WERI-Rb-1 (cell line): ENCODE data around the gene TMEM19.

Experiments
- DNase-seq: peaks from one replicate; pipeline ENCODE4 v3.0.0-alpha.2; 2020
- H3K27ac ChIP-seq: fragments of 250-450 bp; sonication (Bioruptor Pico); 2 replicates; pipeline ENCODE4 v1.5.1; 2020; ENCODE audit warnings: mild to moderate bottlenecking, moderate library complexity
- H3K27me3 ChIP-seq: fragments of 250-450 bp; sonication (Bioruptor Pico); 2 replicates; pipeline ENCODE4 v1.5.1; 2021; ENCODE audit warnings: mild to moderate bottlenecking, low read depth, moderate library complexity; ENCODE audit not compliant: insufficient read depth, severe bottlenecking
- H3K36me3 ChIP-seq: fragments of 250-450 bp; sonication (Bioruptor Pico); 2 replicates; pipeline ENCODE4 v1.5.1; 2020; ENCODE audit warnings: mild to moderate bottlenecking, moderate library complexity
- H3K4me3 ChIP-seq: 2 replicates; pipeline ENCODE4 v1.5.1; 2011; ENCODE audit warnings: low read depth, mild to moderate bottlenecking, control low read depth, low read length
- H3K9me3 ChIP-seq: fragments of 250-450 bp; sonication (Bioruptor Pico); 2 replicates; pipeline ENCODE4 v1.5.1; 2021; ENCODE audit warnings: mild to moderate bottlenecking, moderate library complexity; ENCODE audit not compliant: severe bottlenecking
- TF ChIP-seq, protein P1 (sequence below): IDR thresholded peaks from 2 replicates; pipeline ENCODE4 v1.5.1; 2011; ENCODE audit warnings: low read depth, mild to moderate bottlenecking, control low read depth, inconsistent platforms, low read length

Gene TMEM19

DNA sequence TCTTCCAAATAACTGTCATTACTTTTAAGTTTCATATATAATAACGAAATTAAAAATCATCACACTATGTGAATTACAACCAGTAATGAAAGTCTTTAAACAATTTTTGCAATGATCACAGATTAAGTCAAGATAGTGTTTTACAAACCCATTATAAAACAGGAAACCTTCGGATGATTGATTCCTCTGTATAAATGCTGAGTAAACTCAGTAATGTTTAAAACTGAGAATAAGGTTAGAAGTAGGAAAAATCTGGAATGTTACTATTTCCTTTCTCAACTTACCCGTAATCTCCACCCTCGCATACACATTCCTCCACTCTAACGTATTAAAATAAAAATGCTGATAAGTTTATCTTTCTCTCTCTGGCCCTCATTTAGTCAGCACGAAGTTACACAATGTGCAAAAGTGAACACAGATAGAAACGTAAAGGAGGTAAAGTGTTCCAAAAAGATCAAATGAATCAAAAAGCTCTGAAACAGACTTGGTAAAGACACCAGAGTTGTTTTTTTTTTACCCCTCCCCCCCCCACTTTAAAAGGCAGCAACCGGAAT is 23.8 kb upstream of the TMEM19 start:
- DNase-seq = no peak
- TF ChIP-seq, protein P1, sequence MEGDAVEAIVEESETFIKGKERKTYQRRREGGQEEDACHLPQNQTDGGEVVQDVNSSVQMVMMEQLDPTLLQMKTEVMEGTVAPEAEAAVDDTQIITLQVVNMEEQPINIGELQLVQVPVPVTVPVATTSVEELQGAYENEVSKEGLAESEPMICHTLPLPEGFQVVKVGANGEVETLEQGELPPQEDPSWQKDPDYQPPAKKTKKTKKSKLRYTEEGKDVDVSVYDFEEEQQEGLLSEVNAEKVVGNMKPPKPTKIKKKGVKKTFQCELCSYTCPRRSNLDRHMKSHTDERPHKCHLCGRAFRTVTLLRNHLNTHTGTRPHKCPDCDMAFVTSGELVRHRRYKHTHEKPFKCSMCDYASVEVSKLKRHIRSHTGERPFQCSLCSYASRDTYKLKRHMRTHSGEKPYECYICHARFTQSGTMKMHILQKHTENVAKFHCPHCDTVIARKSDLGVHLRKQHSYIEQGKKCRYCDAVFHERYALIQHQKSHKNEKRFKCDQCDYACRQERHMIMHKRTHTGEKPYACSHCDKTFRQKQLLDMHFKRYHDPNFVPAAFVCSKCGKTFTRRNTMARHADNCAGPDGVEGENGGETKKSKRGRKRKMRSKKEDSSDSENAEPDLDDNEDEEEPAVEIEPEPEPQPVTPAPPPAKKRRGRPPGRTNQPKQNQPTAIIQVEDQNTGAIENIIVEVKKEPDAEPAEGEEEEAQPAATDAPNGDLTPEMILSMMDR = no peak
- H3K36me3 ChIP-seq = peaks cover 24% of the 10 kb centered on the region
- H3K27me3 ChIP-seq = no peaks in the 10 kb centered on the region
- H3K4me3 ChIP-seq = peak overlapping the region; percentile 80
- no peak overlapping the region for H3K27ac ChIP-seq
- H3K9me3 ChIP-seq = no peaks in the 10 kb centered on the region

DNA sequence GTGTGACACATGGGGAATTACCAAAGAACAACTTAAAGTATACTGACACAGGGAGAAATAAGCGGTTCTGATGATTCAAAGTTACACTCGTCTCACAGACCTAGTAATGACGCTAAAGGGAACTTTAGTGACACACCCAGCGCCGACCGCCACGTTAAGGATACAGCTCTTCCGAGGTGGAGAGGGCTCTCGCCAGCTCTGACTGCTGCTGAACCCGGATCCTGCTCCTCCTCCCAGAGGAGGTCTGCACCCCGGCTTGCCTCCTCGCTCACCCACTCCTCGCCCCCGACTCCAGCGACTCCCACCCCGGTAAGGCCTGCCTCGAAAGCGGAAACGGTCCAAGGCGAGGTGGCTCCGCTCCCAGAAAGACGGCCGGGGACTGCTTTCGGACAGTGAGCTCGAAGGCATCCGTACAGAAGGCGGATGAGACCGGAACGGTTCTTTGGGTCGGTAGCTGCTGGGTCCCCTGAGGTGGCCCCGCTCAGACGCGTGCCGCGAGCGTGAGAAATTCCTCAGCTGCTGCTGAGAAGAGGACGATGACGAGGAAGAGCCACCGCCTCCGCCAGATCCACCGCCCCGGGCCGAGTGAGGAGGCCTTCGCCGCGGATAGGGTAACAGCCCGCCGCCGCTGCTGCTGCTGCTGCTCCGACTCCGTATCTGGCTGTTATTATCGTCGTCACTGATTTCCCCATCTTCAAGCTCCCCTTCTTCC is 22.9 kb upstream of the TMEM19 start:
- Histone ChIP-seq H3K27ac (peak overlapping the region; percentile 82), H3K4me3 (peak overlapping the region; percentile 80), H3K9me3 (no peaks in the 10 kb centered on the region), H3K36me3 (peaks cover 16% of the 10 kb centered on the region), H3K27me3 (no peaks in the 10 kb centered on the region)
- DNase-seq = peak; percentile 36
- TF ChIP-seq, protein P1 = no peak

DNA sequence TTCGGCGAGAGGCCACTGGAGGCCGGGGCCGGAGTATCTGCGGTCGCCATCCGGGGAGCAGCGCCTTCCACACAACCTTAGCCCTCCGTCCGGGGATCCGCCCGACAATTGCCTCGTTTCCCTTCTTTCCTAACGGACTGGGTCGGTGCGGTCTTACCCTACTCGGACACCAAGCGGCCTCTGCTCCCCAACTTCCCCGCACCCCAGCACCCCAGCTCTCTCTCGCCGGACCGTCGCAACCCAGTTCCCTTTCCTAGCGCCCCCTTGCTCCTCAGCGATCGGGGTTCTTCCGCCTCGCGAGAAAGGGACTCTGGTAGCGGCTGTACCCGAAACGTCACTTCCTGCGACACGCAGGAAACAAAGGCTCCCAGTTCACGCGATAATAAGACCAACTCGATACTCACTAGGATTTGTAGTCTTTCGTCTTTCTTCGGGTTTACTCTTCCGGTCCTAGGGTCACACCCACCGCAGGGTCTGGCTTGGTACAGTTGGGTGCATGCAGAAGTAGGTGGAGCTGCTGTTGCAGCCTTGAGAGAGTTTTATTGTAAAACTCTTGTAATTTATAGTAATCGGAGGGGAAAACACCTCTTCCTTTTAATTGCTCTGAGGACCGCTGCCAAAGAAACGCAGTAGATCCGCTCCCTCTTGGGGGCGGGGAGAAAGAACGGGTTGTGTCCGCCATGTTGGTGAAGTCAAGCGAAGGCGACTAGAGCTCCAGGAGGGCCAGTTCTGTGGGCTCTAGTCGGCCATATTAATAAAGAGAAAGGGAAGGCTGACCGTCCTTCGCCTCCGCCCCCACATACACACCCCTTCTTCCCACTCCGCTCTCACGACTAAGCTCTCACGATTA is 22.1 kb upstream of the TMEM19 start, which contains the start of the genes THAP2 and ZFC3H1:
TSS of gene THAP2 (plus strand) at position 741 of the 850 bp plus-strand sequence. CDS start 209 bp downstream, outside the sequence.
TSS of gene ZFC3H1 (minus strand) at position 288 of the 850 bp plus-strand sequence. CDS start at position 50, 238 bp downstream.
- Histone ChIP-seq H3K27ac (peak within 1 kb of the TSS; percentile 82), H3K9me3 (no peaks in the 10 kb centered on the region), H3K36me3 (peaks cover 10% of the 10 kb centered on the region), H3K27me3 (no peaks in the 10 kb centered on the region), H3K4me3 (peak within 1 kb of the TSS; percentile 80)
- TF ChIP-seq, protein P1 = peak; percentile 49
- peak; percentile 93 for DNase-seq

DNA sequence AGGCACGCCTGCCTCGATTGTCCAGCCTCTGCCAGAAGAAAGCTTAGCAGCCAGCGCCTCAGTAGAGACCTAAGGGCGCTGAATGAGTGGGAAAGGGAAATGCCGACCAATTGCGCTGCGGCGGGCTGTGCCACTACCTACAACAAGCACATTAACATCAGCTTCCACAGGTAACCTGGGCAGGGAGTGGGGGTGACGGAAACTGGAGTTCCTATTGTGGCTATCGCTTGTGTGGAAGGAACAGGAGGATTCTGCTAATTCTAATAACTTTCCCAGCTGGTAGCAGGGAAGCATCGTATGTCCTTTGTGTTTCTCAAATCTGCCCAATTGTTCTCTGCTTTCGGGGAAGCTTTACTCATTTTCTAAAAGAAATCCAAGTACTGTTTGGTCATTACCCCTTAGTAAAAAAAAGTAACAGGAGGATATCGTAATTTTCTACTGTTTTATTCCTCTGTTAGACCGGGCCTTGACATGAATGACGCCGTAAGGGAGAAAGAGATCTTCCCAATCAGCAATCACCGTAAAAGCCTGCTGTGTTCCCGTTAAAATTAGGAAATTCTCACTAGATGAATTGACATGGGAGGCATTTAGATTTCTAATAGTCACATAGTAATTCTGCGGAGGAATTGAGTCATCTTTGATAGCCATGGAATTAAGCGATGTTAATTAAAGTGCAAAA is 21.3 kb upstream of the TMEM19 start:
- Histone ChIP-seq H3K27ac (peak overlapping the region; percentile 82), H3K36me3 (peaks cover 7% of the 10 kb centered on the region), H3K9me3 (no peaks in the 10 kb centered on the region), H3K27me3 (no peaks in the 10 kb centered on the region), H3K4me3 (peak overlapping the region; percentile 80)
- no peak for DNase-seq
- TF ChIP-seq, protein P1 = no peak

DNA sequence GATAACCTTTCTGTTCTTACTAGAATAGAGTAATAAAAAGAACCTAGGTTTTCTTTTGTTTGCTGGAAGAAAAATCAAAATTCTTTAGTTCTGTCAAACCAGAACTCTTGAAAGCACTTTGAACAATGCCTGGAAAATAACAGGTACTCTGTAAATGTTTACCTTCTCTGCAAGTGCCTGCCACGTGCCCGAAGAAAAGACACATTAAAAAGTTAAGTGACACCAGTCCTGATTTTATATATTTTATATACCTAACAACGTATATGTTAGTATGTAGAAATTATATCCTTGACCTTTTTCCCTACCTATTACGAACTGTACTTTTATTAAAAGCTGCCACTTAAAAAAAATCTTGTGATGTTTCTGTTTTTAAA is 20.8 kb upstream of the TMEM19 start:
- peaks cover 2% of the 10 kb centered on the region; the same call in 1 of the 2 replicates for H3K36me3 ChIP-seq
- TF ChIP-seq, protein P1 = no peak
- no peaks in the 10 kb centered on the region for H3K9me3 ChIP-seq
- peak overlapping the region; percentile 82 for H3K27ac ChIP-seq
- DNase-seq = no peak
- no peaks in the 10 kb centered on the region for H3K27me3 ChIP-seq
- peak overlapping the region; percentile 80 for H3K4me3 ChIP-seq
